Retinal pigment epithelial cell (primary cell): Measurements from ENCODE around the gene MAPKAPK5.
A peak's percentile ranks its signal among the peaks of the same experiment; 100 is the strongest.

Source experiments
- DNase-seq: peaks from one replicate; pipeline ENCODE4 v3.0.0-alpha.2; 2010; ENCODE audit warnings: low read depth
- H3K4me3 ChIP-seq: 2 replicates; pipeline ENCODE4 v1.5.1; 2011; ENCODE audit warnings: mild to moderate bottlenecking, low read length, control low read depth, moderate library complexity
- TF ChIP-seq, protein P1 (sequence below): conservative IDR thresholded peaks from 2 replicates; pipeline ENCODE4 v1.5.1; 2011; ENCODE audit warnings: low read depth, low read length, control low read depth, inconsistent platforms

Gene MAPKAPK5

GRCh38 chr12:111841750-111842555 lies at the start of gene MAPKAPK5:
Gene MAPKAPK5, plus strand, starts transcription at chr12:111842228. Its CDS starts 506 bp downstream, at chr12:111842734.
- TF ChIP-seq, protein P1, sequence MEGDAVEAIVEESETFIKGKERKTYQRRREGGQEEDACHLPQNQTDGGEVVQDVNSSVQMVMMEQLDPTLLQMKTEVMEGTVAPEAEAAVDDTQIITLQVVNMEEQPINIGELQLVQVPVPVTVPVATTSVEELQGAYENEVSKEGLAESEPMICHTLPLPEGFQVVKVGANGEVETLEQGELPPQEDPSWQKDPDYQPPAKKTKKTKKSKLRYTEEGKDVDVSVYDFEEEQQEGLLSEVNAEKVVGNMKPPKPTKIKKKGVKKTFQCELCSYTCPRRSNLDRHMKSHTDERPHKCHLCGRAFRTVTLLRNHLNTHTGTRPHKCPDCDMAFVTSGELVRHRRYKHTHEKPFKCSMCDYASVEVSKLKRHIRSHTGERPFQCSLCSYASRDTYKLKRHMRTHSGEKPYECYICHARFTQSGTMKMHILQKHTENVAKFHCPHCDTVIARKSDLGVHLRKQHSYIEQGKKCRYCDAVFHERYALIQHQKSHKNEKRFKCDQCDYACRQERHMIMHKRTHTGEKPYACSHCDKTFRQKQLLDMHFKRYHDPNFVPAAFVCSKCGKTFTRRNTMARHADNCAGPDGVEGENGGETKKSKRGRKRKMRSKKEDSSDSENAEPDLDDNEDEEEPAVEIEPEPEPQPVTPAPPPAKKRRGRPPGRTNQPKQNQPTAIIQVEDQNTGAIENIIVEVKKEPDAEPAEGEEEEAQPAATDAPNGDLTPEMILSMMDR: no peak
- peak; percentile 78 for DNase-seq
- H3K4me3 ChIP-seq: peak within 1 kb of the TSS; percentile 73

DNA sequence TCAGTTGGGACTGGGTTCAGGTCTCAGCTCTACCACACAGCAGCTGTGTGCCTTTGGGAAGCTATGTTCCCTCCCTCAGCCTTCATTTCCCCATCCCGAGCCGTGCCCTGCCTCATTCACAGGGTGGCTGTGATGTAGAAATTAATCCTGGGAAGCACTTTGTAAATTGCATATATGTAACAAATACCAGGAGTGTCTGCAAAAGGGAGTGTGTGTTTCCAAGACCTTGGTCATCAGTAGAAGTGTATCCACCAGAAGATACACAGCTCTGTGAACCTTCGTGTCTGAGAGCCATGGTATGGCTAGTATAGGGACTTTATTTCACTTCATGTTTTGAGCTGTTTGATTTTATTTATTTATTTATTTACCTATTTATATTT lies 49.2 kb upstream of the MAPKAPK5 start:
- TF ChIP-seq, protein P1: no peak
- no peak overlapping the region for H3K4me3 ChIP-seq
- DNase-seq: no peak

GRCh38 chr12:111798182-111798581 lies 43.8 kb upstream of the MAPKAPK5 start:
- DNase-seq: no peak
- H3K4me3 ChIP-seq: no peak overlapping the region
- TF ChIP-seq, protein P1: no peak

GRCh38 chr12:111799758-111800157 lies 42.3 kb upstream of the MAPKAPK5 start:
- TF ChIP-seq, protein P1: no peak
- no peak for DNase-seq
- no peak overlapping the region for H3K4me3 ChIP-seq

GRCh38 chr12:111803038-111803626 lies 38.9 kb upstream of the MAPKAPK5 start:
- TF ChIP-seq, protein P1: no peak
- no peak overlapping the region for H3K4me3 ChIP-seq
- DNase-seq: no peak

DNA sequence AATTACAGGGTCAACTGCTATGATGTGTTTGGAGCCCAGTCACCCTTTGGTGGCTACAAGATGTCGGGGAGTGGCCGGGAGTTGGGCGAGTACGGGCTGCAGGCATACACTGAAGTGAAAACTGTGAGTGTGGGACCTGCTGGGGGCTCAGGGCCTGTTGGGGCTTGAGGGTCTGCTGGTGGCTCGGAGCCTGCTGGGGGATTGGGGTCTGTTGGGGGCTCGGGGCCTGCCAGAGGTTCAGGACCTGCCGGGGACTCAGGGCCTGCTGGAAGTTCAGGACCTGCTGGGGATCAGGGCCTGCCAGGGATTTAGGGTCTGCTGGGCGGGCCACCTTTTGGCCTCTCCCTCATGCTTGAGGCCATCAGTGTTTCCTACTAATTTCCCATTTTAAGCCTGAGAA lies 38.2 kb upstream of the MAPKAPK5 start:
- TF ChIP-seq, protein P1: no peak
- H3K4me3 ChIP-seq: no peak overlapping the region
- no peak for DNase-seq

DNA sequence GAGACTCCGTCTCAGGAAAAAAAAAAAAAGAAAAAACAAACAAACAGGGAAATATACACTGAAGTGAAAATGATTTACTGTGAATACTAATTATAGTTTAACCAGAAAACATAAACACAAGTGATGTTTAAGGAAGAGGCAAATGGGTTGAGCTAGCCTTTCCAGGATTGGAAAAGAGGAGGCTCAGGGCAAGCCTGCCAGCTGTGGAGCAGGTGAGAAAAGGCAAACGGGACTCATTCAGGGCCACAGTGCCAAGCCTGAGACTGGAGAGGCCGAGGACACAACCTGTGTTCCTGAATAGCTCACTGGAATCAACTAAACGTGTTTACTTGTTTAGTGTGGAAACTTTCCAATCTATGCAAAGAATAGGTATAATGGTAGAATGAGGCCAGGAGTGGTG lies 35.7 kb upstream of the MAPKAPK5 start:
- TF ChIP-seq, protein P1: no peak
- no peak for DNase-seq
- no peak overlapping the region for H3K4me3 ChIP-seq
